Measurements from ENCODE around the gene CDC37L1.

CDC37L1 gene

DNA sequence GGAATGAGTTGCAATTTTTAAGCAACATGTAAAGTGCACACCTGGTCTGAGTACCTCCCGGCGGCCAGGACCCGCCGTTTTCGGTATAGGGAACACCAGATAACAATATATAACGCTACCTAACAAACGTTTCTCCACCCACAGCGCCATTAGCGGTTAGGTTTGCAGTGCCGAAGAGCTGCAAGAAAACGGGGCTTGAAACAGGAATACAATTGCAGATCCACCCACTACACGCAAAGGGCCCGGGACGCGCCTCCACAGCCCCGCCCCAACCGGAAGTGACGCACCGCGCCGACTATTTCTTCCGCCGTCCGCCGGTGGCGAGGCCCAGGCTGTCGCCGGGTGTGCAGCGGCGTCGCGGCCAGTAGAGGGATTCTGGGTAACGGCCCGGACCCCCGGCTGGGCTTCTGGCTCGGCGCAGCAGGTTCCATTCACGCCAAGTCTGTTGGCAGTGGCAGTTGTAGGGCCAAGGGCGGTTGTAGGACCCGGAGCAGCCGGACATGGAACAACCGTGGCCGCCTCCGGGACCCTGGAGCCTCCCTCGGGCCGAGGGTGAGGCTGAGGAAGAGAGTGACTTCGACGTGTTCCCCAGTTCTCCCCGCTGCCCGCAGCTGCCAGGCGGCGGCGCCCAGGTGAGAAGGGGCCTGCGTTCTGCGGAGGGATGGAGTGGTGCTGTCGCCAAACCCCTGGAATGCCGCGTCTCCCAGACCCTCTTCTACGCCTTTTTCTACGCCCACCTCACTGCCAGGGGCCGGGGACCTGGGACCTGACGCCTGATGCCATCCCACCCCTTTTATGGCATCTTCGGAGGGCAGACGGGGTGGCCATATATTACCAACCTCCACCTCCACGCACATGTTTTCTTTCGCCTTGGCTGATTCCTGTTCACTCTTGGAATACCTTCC is at the start of gene CDC37L1:
Gene CDC37L1 (plus strand): TSS at position 302 of the 905 bp plus-strand sequence. CDS start 199 bp downstream, at position 501.
- TF ChIP-seq FOXM1 (IDR thresholded peaks at IDR 0.05; ENCODE audit: borderline replicate concordance, low read depth), result peak; percentile 41; the same call in 1 of the 2 replicates
- no peak for TF ChIP-seq RAD21 (IDR thresholded peaks at IDR 0.05; ENCODE audit: low read depth)
- peak; percentile 85 for TF ChIP-seq CREB1 (IDR thresholded peaks at IDR 0.05; ENCODE audit: low read depth)
- TF ChIP-seq EGR1 (IDR thresholded peaks at IDR 0.05), result peak; percentile 27; the same call in 1 of the 2 replicates
- TF ChIP-seq NFIC (IDR thresholded peaks at IDR 0.05), result no peak
- TF ChIP-seq TAF1 (IDR thresholded peaks at IDR 0.05; ENCODE audit: low read depth), result peak; percentile 88; the same call in 1 of the 2 replicates
- TF ChIP-seq TCF12 (IDR thresholded peaks at IDR 0.05; ENCODE audit: low read depth), result peak; percentile 80
- 0 out of 2 replicates have a peak, but pooled peaks have one; percentile 3 for TF ChIP-seq CEBPB (IDR thresholded peaks at IDR 0.05)
- TF ChIP-seq REST (IDR thresholded peaks at IDR 0.05; ENCODE audit: low read depth), result no peak
- TF ChIP-seq MAX (IDR thresholded peaks at IDR 0.05), result peak; percentile 86
- no peak for TF ChIP-seq ZBTB7A (IDR thresholded peaks at IDR 0.05; ENCODE audit: low read depth)
- TF ChIP-seq YY1 (IDR thresholded peaks at IDR 0.05; ENCODE audit: low read depth), result peak; percentile 86
- peak; percentile 43; the same call in 1 of the 2 replicates for TF ChIP-seq EP300 (IDR thresholded peaks at IDR 0.05; ENCODE audit: borderline replicate concordance)
- TF ChIP-seq, protein P1, sequence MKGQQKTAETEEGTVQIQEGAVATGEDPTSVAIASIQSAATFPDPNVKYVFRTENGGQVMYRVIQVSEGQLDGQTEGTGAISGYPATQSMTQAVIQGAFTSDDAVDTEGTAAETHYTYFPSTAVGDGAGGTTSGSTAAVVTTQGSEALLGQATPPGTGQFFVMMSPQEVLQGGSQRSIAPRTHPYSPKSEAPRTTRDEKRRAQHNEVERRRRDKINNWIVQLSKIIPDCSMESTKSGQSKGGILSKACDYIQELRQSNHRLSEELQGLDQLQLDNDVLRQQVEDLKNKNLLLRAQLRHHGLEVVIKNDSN (IDR thresholded peaks at IDR 0.05), result no peak
- TF ChIP-seq TEAD4 (IDR thresholded peaks at IDR 0.05), result peak; percentile 59; the same call in 1 of the 2 replicates

DNA sequence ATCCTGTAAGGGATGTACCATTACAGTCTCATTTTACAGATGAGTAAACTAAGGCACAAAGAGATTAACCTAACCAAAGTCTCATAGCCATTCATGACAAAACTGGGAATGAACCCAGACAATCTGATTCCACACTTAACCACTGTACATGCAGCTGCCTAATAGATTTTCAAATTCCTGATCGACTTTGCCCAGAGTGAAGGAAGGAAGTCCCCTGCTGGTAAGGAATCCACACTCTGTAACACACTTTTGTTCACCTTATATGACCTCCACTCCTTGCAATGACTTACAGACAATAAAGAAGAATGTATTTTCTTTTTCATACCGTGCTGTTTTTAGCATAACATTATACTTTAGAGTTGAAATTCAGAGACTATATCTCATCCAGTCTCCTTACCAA is 48.5 kb upstream of the CDC37L1 start:
- TF ChIP-seq REST (IDR thresholded peaks at IDR 0.05; ENCODE audit: low read depth) (no peak), RAD21 (IDR thresholded peaks at IDR 0.05; ENCODE audit: low read depth) (peak; percentile 26; the same call in 1 of the 2 replicates), NFIC (IDR thresholded peaks at IDR 0.05) (no peak), TEAD4 (IDR thresholded peaks at IDR 0.05) (0 out of 2 replicates have a peak, but pooled peaks have one; percentile 36)

GRCh38 chr9:4638968-4639367 is 40.4 kb upstream of the CDC37L1 start:
- TF ChIP-seq RAD21 (IDR thresholded peaks at IDR 0.05; ENCODE audit: low read depth) (no peak), EP300 (IDR thresholded peaks at IDR 0.05; ENCODE audit: borderline replicate concordance) (no peak), TEAD4 (IDR thresholded peaks at IDR 0.05) (no peak)
- TF ChIP-seq, protein P1 (IDR thresholded peaks at IDR 0.05), result no peak

DNA sequence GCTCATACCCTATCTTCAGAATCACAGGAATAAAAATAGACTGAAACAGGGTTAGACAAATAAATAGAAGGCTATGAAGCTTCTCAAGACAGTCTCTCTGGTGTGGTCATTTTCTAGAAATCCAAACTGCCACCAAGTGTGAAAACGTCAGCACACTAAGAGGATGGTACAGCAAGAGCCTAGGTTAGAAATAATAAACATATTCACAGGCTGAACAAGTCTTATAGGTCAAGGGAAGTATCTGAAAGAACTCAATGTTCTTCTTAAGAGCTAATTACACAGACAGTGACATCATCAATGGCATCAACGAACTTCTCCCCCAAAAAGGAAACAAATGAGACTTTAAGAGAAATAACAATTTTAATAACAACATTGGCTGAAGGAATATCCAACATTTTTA is 39.9 kb upstream of the CDC37L1 start:
- TF ChIP-seq YY1 (IDR thresholded peaks at IDR 0.05; ENCODE audit: low read depth) (no peak), FOXM1 (IDR thresholded peaks at IDR 0.05; ENCODE audit: borderline replicate concordance, low read depth) (no peak), RAD21 (IDR thresholded peaks at IDR 0.05; ENCODE audit: low read depth) (no peak), TAF1 (IDR thresholded peaks at IDR 0.05; ENCODE audit: low read depth) (no peak), MAX (IDR thresholded peaks at IDR 0.05) (no peak), TEAD4 (IDR thresholded peaks at IDR 0.05) (no peak), EGR1 (IDR thresholded peaks at IDR 0.05) (no peak), NFIC (IDR thresholded peaks at IDR 0.05) (no peak), REST (IDR thresholded peaks at IDR 0.05; ENCODE audit: low read depth) (no peak), CREB1 (IDR thresholded peaks at IDR 0.05; ENCODE audit: low read depth) (no peak), EP300 (IDR thresholded peaks at IDR 0.05; ENCODE audit: borderline replicate concordance) (no peak), TCF12 (IDR thresholded peaks at IDR 0.05; ENCODE audit: low read depth) (no peak), ZBTB7A (IDR thresholded peaks at IDR 0.05; ENCODE audit: low read depth) (no peak), CEBPB (IDR thresholded peaks at IDR 0.05) (no peak)
- TF ChIP-seq, protein P1 (IDR thresholded peaks at IDR 0.05), result no peak

All from Ishikawa (cell line).